NCI-H2107 (cell line): Measurements from ENCODE around the gene ACSF2.
A peak's percentile ranks its signal among the peaks of the same experiment; 100 is the strongest.
"Not testable (repeated sequence)": the region's sequence is repeated elsewhere in the genome, so short reads cannot be mapped to it uniquely, and the experiment has no call there.

Source experiments
- DNase-seq: peaks from one replicate; lab custom pipeline; 2025; lab: John Stamatoyannopoulos, UW

The ACSF2 gene, protein sequence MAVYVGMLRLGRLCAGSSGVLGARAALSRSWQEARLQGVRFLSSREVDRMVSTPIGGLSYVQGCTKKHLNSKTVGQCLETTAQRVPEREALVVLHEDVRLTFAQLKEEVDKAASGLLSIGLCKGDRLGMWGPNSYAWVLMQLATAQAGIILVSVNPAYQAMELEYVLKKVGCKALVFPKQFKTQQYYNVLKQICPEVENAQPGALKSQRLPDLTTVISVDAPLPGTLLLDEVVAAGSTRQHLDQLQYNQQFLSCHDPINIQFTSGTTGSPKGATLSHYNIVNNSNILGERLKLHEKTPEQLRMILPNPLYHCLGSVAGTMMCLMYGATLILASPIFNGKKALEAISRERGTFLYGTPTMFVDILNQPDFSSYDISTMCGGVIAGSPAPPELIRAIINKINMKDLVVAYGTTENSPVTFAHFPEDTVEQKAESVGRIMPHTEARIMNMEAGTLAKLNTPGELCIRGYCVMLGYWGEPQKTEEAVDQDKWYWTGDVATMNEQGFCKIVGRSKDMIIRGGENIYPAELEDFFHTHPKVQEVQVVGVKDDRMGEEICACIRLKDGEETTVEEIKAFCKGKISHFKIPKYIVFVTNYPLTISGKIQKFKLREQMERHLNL

GRCh38 chr17:50425682-50426471 is at the start of gene ACSF2:
TSS of gene ACSF2 (plus strand) at chr17:50426218. CDS start at chr17:50426262, 44 bp downstream.
- DNase-seq, result no peak

GRCh38 chr17:50379351-50380132 is 46.5 kb upstream of the ACSF2 start:
- DNase-seq, result no peak

GRCh38 chr17:50380369-50381259 is 45.4 kb upstream of the ACSF2 start:
- DNase-seq, result no peak

- no peak for DNase-seq
Measured at GRCh38 chr17:50381260-50381815, 44.7 kb upstream of the ACSF2 start.

DNA sequence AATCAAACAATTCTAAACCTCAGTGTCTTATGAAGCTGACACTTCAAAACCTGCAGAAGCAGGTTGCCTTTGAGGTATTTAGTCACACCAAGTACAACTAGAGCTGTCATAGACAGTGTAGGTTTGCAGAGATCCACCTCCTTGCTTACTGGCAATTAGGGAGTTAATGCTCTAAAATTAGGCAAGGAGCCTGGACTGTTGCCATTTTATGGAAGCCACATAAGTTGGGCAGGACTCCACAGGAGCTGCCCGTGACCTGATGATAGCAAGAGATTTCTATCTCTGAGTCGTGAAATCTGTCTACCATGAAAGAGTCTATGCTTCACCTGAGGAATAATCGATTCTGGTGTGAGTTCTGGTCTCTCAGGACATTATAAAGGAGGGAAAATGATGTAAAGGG is 44.1 kb upstream of the ACSF2 start:
- no peak for DNase-seq

DNA sequence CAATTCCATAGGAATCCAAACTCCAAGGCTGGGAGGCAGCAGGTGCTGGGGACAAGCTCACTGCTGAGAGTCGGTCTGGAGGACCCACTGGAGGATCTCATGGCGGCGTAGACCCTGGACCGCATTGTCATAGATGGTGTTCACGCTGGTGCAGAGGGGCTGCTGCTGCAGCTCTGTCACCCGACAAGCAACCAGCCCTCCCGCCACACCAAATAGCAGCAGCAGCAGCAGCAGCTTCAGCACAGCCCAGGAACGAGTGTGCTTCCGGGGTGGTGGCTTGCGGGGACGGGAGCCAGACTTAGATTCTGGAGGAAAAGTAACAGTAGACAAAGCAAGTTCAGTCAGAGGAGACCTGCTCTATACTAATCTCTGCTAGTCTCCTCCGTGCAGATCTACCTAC is 43.1 kb upstream of the ACSF2 start:
- DNase-seq, result no peak

GRCh38 chr17:50386510-50386909 is 39.5 kb upstream of the ACSF2 start:
- DNase-seq, result no peak

GRCh38 chr17:50388728-50389127 is 37.3 kb upstream of the ACSF2 start:
- DNase-seq, result no peak

DNA sequence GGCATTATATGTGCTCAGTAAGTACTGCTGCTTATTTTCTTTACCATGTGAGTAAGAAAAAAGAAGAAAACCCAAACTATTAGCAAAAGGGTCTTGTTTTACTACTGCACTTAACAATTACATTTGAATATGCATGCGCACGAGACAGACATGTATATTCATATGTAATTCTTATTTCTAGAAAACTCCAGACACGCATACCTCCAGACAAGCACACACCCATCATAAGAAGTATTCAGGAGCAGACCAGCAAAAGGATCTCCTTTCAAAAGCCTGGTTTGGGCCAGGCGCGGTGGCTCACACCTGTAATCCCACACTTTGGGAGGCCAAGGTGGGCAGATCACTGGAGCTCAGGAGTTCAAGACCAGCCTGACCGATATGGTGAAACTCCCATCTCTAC is 36.5 kb upstream of the ACSF2 start:
- DNase-seq, result no peak

DNA sequence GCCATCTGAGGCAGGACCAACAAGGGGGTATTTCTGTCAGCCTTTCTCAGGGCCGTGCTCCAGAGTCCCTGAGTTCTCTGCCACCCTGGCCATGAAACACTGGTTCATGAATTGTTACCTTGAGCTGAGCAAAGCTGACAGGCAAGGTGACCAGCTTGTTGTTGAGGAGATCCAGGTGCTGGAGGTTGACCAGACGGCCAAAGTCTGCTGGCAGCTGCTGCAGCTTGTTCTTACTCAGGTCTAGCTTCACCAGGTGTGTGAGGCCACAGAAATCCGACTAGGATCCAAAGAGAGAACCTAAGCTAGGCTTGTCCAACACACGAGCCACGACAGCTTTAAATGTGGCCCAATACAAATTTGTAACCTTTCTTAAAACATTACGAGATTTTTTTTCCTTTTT is 33.4 kb upstream of the ACSF2 start:
- DNase-seq, result no peak

GRCh38 chr17:50393700-50394099 is 32.3 kb upstream of the ACSF2 start:
- DNase-seq, result no peak

DNA sequence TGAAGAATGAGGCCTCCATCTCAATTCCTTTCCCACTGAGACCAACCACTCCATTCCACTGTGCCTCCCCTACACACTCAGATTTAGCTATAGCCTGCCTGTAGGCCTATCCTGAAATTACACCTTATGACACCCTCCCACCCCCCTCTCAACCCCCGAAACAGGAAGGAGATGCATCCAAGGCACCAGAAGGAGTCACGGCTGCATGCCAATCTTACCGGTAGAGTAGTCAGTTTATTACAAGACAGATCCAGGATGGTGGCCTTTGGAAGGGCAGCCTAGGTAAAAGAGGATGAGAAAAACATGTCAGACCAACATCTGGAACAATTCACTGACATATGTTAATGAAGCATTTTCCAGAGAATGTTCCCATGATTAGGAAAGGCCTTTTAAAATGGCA is 31.3 kb upstream of the ACSF2 start:
- DNase-seq, result no peak

DNA sequence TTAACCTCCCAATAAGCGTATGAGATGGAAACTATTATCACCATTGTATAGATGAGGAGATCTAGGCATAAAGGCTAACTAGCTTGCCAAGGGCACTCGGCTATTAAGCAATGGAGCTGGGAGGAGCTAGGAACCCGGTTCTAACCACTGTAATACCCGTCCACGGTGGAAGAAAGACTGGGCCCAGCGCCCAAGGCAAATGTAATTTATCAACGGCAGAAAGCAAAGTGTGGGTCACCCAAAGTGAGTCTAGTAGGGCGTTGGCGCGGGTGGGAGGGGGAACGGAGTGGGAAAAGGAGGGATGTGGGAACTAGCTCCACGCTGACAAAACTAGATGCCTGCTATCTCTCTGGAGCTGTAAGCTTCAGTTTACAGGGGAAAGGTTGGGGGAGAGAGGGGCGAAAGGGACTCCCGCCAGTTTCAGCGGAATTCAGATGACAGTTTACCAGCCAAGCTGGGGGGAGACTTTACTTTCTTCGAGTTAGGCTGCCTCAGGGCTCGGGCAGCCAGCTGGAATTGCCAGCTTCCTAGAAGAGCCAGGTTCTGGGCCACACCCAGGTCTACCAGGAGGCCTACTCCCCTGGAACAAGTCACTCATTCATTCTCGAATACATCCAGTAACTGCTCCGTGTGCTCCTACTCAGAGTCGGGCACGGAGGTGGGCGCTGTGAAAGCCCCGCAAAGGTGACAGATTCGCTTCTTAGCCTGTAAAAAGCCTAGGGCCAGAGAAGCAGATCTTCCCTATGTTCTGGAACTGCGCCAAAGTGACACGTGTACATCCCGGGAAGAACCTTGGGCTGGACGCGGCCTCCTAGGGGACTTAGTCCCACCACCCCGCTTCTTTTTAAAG is 29.5 kb upstream of the ACSF2 start:
- DNase-seq, result no peak

DNA sequence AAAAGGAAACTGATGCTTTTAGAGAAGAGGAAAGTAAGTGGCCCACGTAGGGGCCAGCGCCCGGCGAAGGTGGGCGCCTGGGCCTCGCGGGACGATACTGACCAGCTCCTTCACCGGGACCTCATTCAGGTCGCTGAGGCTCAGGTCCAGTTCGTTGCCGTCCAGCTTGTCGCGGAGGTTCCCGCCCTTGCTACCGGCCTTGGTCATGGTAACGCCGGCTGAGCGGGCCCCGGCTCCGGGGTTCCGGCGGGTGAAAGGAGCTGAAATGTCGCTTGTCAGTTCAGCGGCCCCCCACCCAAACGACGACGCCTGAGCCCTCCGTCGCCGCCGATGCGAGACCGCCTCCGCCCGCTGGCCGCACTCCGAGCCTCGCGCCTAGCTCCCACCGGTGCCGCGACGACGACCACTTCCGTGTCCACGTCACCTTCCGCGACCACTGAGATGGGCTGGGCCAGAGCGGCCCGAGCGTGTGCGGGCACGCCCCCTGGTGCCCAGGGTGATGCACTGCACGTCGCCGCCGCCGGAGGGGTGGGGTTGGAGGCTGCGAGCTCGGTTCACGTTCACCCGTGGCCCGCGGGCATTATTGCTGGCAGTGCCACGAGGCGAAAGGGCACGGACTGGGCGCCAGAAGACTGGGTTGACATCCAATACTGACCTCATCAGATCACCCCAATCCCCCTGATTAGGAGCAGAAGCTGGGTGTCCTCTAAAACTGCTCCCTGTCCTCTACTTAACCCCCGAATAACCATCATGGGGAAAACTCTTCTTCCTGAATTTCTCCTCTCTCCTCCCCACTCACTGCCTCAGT is 28.7 kb upstream of the ACSF2 start, which contains the start of gene LRRC59:
Gene LRRC59, minus strand, starts transcription at position 413 of the 808 bp plus-strand sequence. Its CDS starts 206 bp downstream, at position 207.
- DNase-seq, result peak; percentile 73

DNA sequence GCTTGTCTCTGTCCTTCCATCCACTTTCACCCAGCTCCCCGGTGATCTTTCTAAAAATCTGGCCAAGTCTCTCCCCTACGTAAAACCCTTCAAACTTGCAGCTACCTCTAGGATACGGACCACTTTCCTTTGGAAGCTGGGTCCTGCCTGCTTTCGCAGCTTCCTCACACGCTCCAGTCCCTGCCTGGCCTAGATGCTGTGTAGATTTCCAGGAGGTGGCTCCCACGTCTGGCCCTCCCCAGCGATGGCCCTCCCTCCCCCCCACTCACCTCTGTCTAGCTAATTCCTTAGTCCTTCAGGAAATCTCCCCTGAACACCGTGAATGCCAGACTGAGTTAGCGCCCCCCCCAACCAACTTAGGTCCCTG is 28.1 kb upstream of the ACSF2 start:
- DNase-seq, result no peak

GRCh38 chr17:50398672-50399071 is 27.3 kb upstream of the ACSF2 start:
- DNase-seq, result not testable (repeated sequence)

- DNase-seq, result not testable (repeated sequence)
Measured at GRCh38 chr17:50399591-50399990, 26.4 kb upstream of the ACSF2 start.

DNA sequence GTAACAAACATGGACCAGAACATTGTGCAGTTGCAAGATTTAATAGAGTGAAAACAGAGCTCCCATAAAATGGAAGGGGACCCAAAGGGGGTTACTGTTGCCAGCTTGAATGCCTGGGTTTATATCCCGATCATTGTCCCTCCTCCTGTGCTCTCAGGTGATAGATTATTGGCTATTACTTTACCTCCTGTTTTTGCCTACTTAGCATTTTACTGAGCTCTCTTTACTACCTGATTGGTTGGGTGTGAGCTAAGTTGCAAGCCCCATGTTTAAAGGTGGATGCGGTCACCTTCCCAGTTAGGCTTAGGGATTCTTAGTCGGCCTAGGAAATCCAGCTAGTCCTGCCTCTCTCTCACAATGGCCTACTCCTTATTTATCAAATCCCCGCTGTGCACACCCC is 20.7 kb upstream of the ACSF2 start:
- not testable (repeated sequence) for DNase-seq

DNA sequence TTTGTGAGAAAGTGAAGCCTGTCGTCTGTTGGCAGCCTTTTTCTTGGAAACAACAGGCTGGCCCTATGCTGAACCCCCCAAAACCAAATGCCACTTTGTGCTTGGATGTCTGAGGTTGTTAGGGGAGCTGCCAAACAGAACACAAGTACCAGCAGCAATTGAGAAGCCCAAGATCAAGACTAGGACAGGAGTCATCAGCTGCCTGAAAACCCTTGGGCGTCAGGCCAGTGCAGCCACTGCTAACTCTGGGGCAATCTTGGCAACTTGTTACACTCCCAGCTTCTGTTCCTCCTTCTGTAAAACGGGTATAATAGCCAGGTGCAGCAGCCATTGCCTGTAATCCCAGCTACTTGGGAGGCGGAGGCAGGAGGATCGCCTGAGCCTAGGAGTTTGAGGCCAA is 19.4 kb upstream of the ACSF2 start:
- DNase-seq, result no peak
